Psoas muscle (tissue), 8 donors: Measurements from ENCODE around the gene EXD2. TPM values are rescaled to one million over a fixed set of nuclear protein-coding genes. Genes with fewer than 3 reads are reported as not detected.
A peak's percentile ranks its signal among the peaks of the same experiment; 100 is the strongest.

Experiments
- ATAC-seq, 4 donors: fragments of 200-7000 bp; cut with Tn5 transposase; one replicate each; pipeline ENCODE4 v1.9.1; 2020; ENCODE audit warnings: moderate library complexity in 3 of 4, mild to moderate bottlenecking in 2 of 4
- DNase-seq, 2 donors: peaks; one replicate each; pipeline ENCODE4 v3.0.0-alpha.2; 2020
- H3K27ac ChIP-seq: fragments of 200-600 bp; one replicate; pipeline ENCODE4 v1.8.0; 2022
- H3K27me3 ChIP-seq, 3 donors: fragments of 200-600 bp in 1 of 3; one replicate each; pipeline versions ENCODE4 v1.6.1 to v1.8.0; 2013 to 2022; ENCODE audit warnings: low read length in 2 of 3, mild to moderate bottlenecking in 2 of 3, moderate library complexity in 1 of 3; ENCODE audit not compliant: insufficient read depth in 3 of 3
- H3K36me3 ChIP-seq, 2 donors: fragments of 200-600 bp in 1 of 2; one replicate each; pipeline versions ENCODE4 v1.6.1 to v1.8.0; 2013 to 2022; ENCODE audit warnings: low read depth in 1 of 2, mild to moderate bottlenecking in 1 of 2, moderate library complexity in 1 of 2; ENCODE audit not compliant: insufficient read depth in 1 of 2
- H3K4me1 ChIP-seq: fragments of 200-600 bp; one replicate; pipeline ENCODE4 v1.8.0; 2022
- H3K4me3 ChIP-seq: fragments of 200-600 bp; one replicate; pipeline ENCODE4 v1.8.0; 2022; ENCODE audit warnings: mild to moderate bottlenecking
- H3K9me3 ChIP-seq: fragments of 200-600 bp; one replicate; pipeline ENCODE4 v1.8.0; 2022
- WGBS, 3 donors: extraction: QIAGEN DNeasy Blood & Tissue Kit; methylation state at CpG; one replicate each; pipeline versions ENCODE4 v1.1.6 to v1.1.7; 2013; 5-methylcytosine and 5-hydroxymethylcytosine counted together
- intact Hi-C, 2 donors: fragments of 100-400 bp; cut with DNase I; formaldehyde crosslinking; loops; one replicate each; pipeline versions ENCODE4 v1.11.0 to v1.14.2; 2022
- polyA plus RNA-seq, 3 donors: library from polyadenylated mRNA; stranded (reverse); fragments of 200-250 nt; gene quantifications; one replicate each; pipeline ENCODE4 v1.2.3, GENCODE V29; 2013
- total RNA-seq, 4 donors: library from RNA; stranded (reverse); fragmentation: NEBNext Ultra II Directional in 2 of 4; extraction: Animal tissue kit (Norgen Biotek cat#: 25700) in 2 of 4; gene quantifications; one replicate each; pipeline versions ENCODE4 v1.2.1 to v1.2.4, GENCODE V29; 2021 to 2023
- TF ChIP-seq, protein P1 (sequence below): fragments of 200-600 bp; IDR thresholded peaks from one replicate; pipeline ENCODE4 v1.8.0; 2022; ENCODE audit warnings: antibody characterized with exemption
- donor health status: healthy with polysubstance abuse.
- donor health status: DM: no; HTN: no; CAD: no; lungs with moderate emphysema.
- donor health status: Bipolar disorder and iron deficiency.
- donor health status: healthy.
- donor health status: DM: yes; HTN: yes; CAD: no.
- donor health status: DM: no; HTN: no; CAD: no.
- donor health status: DM: no; HTN: no; CAD: no.
- donor health status: DM: yes; HTN: yes; CAD: no.

EXD2 gene
- total and polyA plus RNA-seq, 7 donors, result 6.8 to 17.3 (median 12.6) TPM

DNA sequence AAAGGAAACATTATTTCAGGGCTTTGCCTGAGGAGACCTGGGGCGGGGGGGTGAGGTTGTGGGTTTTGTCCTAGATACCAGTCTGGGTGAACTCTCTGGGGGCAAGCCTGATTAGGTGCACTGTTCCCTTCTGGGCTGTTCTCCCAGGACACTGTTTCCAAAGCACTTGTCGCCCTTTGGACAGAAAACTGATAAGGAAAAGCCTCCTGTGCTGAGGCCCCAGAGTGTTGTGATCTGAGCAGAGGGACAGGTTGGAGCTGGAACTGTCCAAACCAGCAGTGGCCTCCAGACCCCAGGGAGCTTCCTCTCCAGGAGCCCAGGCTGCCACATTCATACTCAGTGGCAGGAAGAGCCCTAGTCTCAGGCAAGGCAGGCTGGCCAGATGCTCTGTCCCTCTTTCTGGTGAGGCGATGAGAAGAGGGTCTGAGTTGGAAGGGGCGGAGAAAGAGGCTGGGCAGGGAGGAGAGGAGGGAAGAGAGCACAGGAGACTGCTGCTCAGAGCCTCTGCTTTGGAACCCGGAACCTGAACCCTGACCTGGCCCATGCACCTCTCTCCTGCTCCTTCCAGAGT is 70.5 kb downstream of the EXD2 start:
- TF ChIP-seq, protein P1, sequence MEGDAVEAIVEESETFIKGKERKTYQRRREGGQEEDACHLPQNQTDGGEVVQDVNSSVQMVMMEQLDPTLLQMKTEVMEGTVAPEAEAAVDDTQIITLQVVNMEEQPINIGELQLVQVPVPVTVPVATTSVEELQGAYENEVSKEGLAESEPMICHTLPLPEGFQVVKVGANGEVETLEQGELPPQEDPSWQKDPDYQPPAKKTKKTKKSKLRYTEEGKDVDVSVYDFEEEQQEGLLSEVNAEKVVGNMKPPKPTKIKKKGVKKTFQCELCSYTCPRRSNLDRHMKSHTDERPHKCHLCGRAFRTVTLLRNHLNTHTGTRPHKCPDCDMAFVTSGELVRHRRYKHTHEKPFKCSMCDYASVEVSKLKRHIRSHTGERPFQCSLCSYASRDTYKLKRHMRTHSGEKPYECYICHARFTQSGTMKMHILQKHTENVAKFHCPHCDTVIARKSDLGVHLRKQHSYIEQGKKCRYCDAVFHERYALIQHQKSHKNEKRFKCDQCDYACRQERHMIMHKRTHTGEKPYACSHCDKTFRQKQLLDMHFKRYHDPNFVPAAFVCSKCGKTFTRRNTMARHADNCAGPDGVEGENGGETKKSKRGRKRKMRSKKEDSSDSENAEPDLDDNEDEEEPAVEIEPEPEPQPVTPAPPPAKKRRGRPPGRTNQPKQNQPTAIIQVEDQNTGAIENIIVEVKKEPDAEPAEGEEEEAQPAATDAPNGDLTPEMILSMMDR, result no peak
- peak in 1 of 2 donors; percentile 27 for DNase-seq
- ATAC-seq, result peak in 1 of 4 donors; percentile 14

DNA sequence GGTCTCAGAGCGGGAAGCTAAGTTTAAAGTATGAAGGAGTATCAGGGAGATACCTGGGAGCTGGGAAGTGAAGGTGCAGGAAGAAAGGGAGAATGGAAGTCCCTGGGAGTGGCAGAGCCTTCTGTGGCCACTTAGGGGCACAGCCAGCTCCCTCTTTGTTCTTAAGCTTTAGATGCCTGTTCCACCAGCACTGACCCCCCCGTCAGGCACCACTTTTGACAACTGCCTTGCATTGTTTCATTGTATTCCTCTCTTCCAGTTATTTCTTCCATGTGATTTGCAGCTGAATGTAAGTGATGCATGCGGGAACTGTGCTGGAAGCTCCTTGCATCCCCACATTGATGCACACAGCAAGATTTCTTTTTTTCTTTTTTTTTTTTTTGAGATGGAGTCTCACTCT is 71.2 kb downstream of the EXD2 start:
- H3K4me1 ChIP-seq, result peaks cover 6% of the 10 kb centered on the region
- H3K27me3 ChIP-seq, result peaks cover 0 to 69% (median 15%) of the 10 kb centered on the region in 3 donors
- WGBS, 3 donors, result 69 to 91% (median 73%) methylated on average over 3 of the region's 3 CpGs
- no peak overlapping the region for H3K4me3 ChIP-seq
- intact Hi-C loops, result loop anchor here in 1 of 2 donors (5.0 kb wide), 2 partner anchors 85 to 100 kb away; no protein-coding TSS in a partner anchor
- H3K27ac ChIP-seq, result no peak overlapping the region
- H3K9me3 ChIP-seq, result no peaks in the 10 kb centered on the region
- H3K36me3 ChIP-seq, result no peaks in the 10 kb centered on the region
- DNase-seq (no peak), ATAC-seq (no peak)
- TF ChIP-seq, protein P1, result no peak

More for the DNA sequence above, 70.5 kb downstream of the EXD2 start:
- intact Hi-C loops, result loop anchor here in 1 of 2 donors (5.0 kb wide), 2 partner anchors 85 to 100 kb away; no protein-coding TSS in a partner anchor
- Histone ChIP-seq H3K36me3 (no peaks in the 10 kb centered on the region), H3K27ac (peak overlapping the region; percentile 46), H3K4me3 (peak overlapping the region; percentile 74), H3K27me3 (peaks cover 0 to 72% (median 15%) of the 10 kb centered on the region in 3 donors), H3K4me1 (peaks cover 6% of the 10 kb centered on the region), H3K9me3 (no peaks in the 10 kb centered on the region)
- 44 to 63% (median 57%) methylated on average over 3 to 5 of the region's 5 CpGs for WGBS, 3 donors

DNA sequence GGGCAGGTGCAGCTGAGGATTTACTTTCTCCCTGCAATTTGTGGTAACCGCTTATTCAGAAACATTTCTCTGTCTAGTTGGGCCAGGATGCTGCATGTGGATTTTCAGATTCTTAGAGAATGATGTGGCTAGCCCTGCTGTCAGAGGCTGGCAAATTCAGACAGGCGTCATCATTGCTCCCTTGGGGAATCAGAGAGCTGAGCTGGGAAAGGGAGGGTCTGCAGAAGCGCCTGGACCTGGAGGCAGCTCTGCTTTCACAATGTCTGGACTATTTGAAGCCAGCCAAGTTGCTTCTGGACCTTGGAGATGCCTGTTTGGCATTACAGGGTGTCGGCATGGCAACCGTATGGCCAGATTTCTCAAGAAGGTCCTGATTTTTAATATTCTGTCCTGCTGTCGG is 72.1 kb downstream of the EXD2 start:
- peak; percentile 43 to 65 (median 53) for ATAC-seq
- intact Hi-C loops, result loop anchor here in 1 of 2 donors (5.0 kb wide), 2 partner anchors 84 to 99 kb away; no protein-coding TSS in a partner anchor
- peak; percentile 79 to 87 for DNase-seq
- Histone ChIP-seq H3K27ac (peak overlapping the region; percentile 41), H3K4me3 (no peak overlapping the region), H3K36me3 (no peaks in the 10 kb centered on the region), H3K27me3 (peaks cover 0 to 62% (median 15%) of the 10 kb centered on the region in 3 donors), H3K4me1 (peaks cover 6% of the 10 kb centered on the region), H3K9me3 (no peaks in the 10 kb centered on the region)
- 31 to 39% (median 32%) methylated on average over 6 of the region's 6 CpGs for WGBS, 3 donors
- TF ChIP-seq, protein P1, result no peak

DNA sequence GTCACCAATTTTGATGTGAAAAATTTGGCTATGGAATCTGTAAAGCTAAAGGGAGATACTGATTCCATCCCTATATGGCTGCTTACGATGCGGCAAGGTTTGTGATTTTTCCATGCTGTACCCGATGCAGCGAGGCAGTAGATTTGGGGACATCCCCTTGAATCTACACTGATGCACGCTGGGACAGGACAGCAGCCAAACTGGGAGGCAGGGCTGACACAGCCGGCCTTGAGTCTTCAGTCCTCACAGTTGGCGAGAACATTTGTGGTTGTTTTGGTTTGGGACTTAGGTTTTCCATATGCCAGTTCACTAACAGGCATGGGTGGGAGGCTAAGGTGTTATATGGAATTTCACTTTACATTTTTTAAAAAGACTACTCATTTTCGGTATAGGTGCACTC is 72.5 kb downstream of the EXD2 start:
- intact Hi-C loops, result loop anchor here in 1 of 2 donors (5.0 kb wide), 2 partner anchors 84 to 99 kb away; no protein-coding TSS in a partner anchor
- Histone ChIP-seq H3K4me3 (no peak overlapping the region), H3K27me3 (peaks cover 0 to 57% (median 15%) of the 10 kb centered on the region in 3 donors), H3K27ac (peak overlapping the region; percentile 41), H3K36me3 (no peaks in the 10 kb centered on the region), H3K9me3 (no peaks in the 10 kb centered on the region), H3K4me1 (peaks cover 6% of the 10 kb centered on the region)
- TF ChIP-seq, protein P1, result no peak
- DNase-seq (peak; percentile 43 to 68), ATAC-seq (peak in 1 of 4 donors; percentile 5)
- WGBS, 3 donors, result 30 to 45% (median 32%) methylated on average over 8 of the region's 8 CpGs
